PC-9 (cell line): ENCODE measurements around the gene UGT1A7.

Source experiments
- CTCF ChIP-seq: fragments of 200-600 bp; sonication (generic); conservative IDR thresholded peaks from 2 replicates; pipeline ENCODE4 v1.6.1; 2017; ENCODE audit warnings: mixed run types, antibody characterized with exemption, mild to moderate bottlenecking, moderate library complexity
- EZH2 ChIP-seq: fragments of 200-600 bp; sonication (generic); IDR thresholded peaks from 2 replicates; pipeline ENCODE4 v1.8.0; 2017; ENCODE audit warnings: antibody characterized with exemption, low read depth

GRCh38 chr2:233807966-233808935, 126.5 kb downstream of the UGT1A7 start:
- no peak for TF ChIP-seq CTCF
- no peak for TF ChIP-seq EZH2
